CD14-positive monocyte (primary cell): Measurements from ENCODE around the gene SNRPF. TPM values are rescaled to one million over a fixed set of nuclear protein-coding genes. Genes with fewer than 3 reads are reported as not detected.

Source experiments
- DNase-seq, 3 donors: peaks; one replicate each; pipeline ENCODE4 v3.0.0-alpha.2; 2011 to 2022
- H2AFZ ChIP-seq: 2 replicates; pipeline ENCODE4 v1.6.0; 2012; ENCODE audit warnings: mild to moderate bottlenecking, low read depth, low read length, inconsistent platforms; ENCODE audit not compliant: insufficient read depth, poor library complexity, severe bottlenecking
- H3K27ac ChIP-seq, 2 donors: 1 replicate in 1 of 2; 2 replicates in 1 of 2; pipeline ENCODE4 v1.5.1; 2012 to 2013; ENCODE audit warnings: low read length in 2 of 2, control low read depth in 1 of 2, inconsistent platforms in 1 of 2, low read depth in 1 of 2, mild to moderate bottlenecking in 1 of 2
- H3K27me3 ChIP-seq, 2 donors: one replicate each; pipeline versions ENCODE4 v1.6.0 to v1.6.1; 2011 to 2013; ENCODE audit warnings: low read length in 2 of 2; ENCODE audit not compliant: control insufficient read depth in 2 of 2, insufficient read depth in 2 of 2
- H3K36me3 ChIP-seq, 2 donors: replicated peaks in 1 of 2; 1 replicate in 1 of 2; 2 replicates in 1 of 2; pipeline versions ENCODE4 v1.5.1 to v1.6.1; 2012 to 2013; ENCODE audit warnings: low read length in 2 of 2, control low read depth in 1 of 2, inconsistent platforms in 1 of 2, mild to moderate bottlenecking in 1 of 2; ENCODE audit not compliant: insufficient read depth in 2 of 2, control insufficient read depth in 1 of 2
- H3K4me1 ChIP-seq, 2 donors: 1 replicate in 1 of 2; 2 replicates in 1 of 2; pipeline versions ENCODE4 v1.5.1 to v1.6.1; 2012 to 2013; ENCODE audit warnings: low read length in 2 of 2, control low read depth in 1 of 2, inconsistent platforms in 1 of 2, mild to moderate bottlenecking in 1 of 2, moderate library complexity in 1 of 2; ENCODE audit not compliant: insufficient read depth in 2 of 2, control insufficient read depth in 1 of 2
- H3K4me2 ChIP-seq: replicated peaks from 2 replicates; pipeline ENCODE3; 2012; ENCODE audit warnings: low read length, moderate library complexity, mild to moderate bottlenecking; ENCODE audit not compliant: poor library complexity, severe bottlenecking; ENCODE audit errors: extremely low read depth
- H3K4me3 ChIP-seq, 3 experiments: fragments of 200-600 bp in 1 of 3; sonication (generic) in 1 of 3; replicated peaks in 1 of 3; 1 replicate in 2 of 3; 2 replicates in 1 of 3; pipeline ENCODE4 v1.5.1; 2011 to 2013; ENCODE audit warnings: low read length in 3 of 3, mild to moderate bottlenecking in 3 of 3, control low read depth in 2 of 3, low read depth in 2 of 3, inconsistent platforms in 1 of 3, moderate library complexity in 1 of 3
- H3K79me2 ChIP-seq: 2 replicates; pipeline ENCODE4 v1.6.0; 2012; ENCODE audit warnings: mild to moderate bottlenecking, control low read depth, inconsistent platforms, low read length, moderate library complexity; ENCODE audit not compliant: insufficient read depth
- H3K9ac ChIP-seq: 2 replicates; pipeline ENCODE4 v1.6.0; 2017; ENCODE audit warnings: low read length, mild to moderate bottlenecking; ENCODE audit not compliant: insufficient read depth, poor library complexity, severe bottlenecking
- H3K9me3 ChIP-seq, 2 donors: replicated peaks in 1 of 2; 1 replicate in 1 of 2; 2 replicates in 1 of 2; pipeline versions ENCODE4 v1.5.1 to v1.6.1; 2012 to 2013; ENCODE audit warnings: low read length in 2 of 2, control low read depth in 1 of 2; ENCODE audit not compliant: control insufficient read depth in 1 of 2, insufficient read depth in 1 of 2
- H4K20me1 ChIP-seq: 2 replicates; pipeline ENCODE4 v1.6.0; 2012; ENCODE audit warnings: mild to moderate bottlenecking, low read length, control low read depth, moderate library complexity; ENCODE audit not compliant: insufficient read depth
- H3K27ac Mint-ChIP-seq, 7 donors: one replicate each; pipeline ENCODE4 v1.8.0; 2020; ENCODE audit warnings: mild to moderate bottlenecking in 7 of 7, mixed read lengths in 7 of 7, moderate library complexity in 6 of 7, inconsistent platforms in 2 of 7
- H3K27me3 Mint-ChIP-seq, 3 donors: one replicate each; pipeline ENCODE4 v1.8.0; 2021 to 2022; ENCODE audit warnings: low read depth in 3 of 3, mild to moderate bottlenecking in 3 of 3, mixed read lengths in 3 of 3, moderate library complexity in 3 of 3, inconsistent platforms in 1 of 3
- H3K36me3 Mint-ChIP-seq, 2 donors: one replicate each; pipeline ENCODE4 v1.8.0; 2020; ENCODE audit warnings: mixed read lengths in 2 of 2, inconsistent platforms in 1 of 2, mild to moderate bottlenecking in 1 of 2
- H3K4me1 Mint-ChIP-seq: one replicate; pipeline ENCODE4 v1.8.0; 2020; ENCODE audit warnings: mild to moderate bottlenecking, mixed read lengths
- H3K4me3 Mint-ChIP-seq, 2 donors: one replicate each; pipeline ENCODE4 v1.8.0; 2020; ENCODE audit warnings: mild to moderate bottlenecking in 2 of 2, mixed read lengths in 2 of 2, moderate library complexity in 1 of 2
- H3K9me3 Mint-ChIP-seq, 7 donors: one replicate each; pipeline ENCODE4 v1.8.0; 2020 to 2022; ENCODE audit warnings: mixed read lengths in 7 of 7, mild to moderate bottlenecking in 6 of 7, moderate library complexity in 6 of 7, inconsistent platforms in 2 of 7
- WGBS: methylation state at CpG from one replicate; pipeline ENCODE4 v1.1.5; 2013; ENCODE audit warnings: missing lambda C conversion rate; ENCODE audit not compliant: insufficient coverage; 5-methylcytosine and 5-hydroxymethylcytosine counted together
- intact Hi-C, 2 donors: fragments of 100-400 bp; cut with micrococcal nuclease; formaldehyde crosslinking; loops; one replicate each; pipeline versions ENCODE4 v1.15.0 to v1.15.1; 2023
- polyA plus RNA-seq, 3 donors: library from polyadenylated mRNA; depleted of rRNA in 1 of 3; unstranded in 2 of 3; stranded (reverse) in 1 of 3; fragments of 300-500 nt in 2 of 3; fragments of >200 nt in 1 of 3; fragmentation: Illumina TruSeq in 2 of 3; gene quantifications; 1 replicate in 2 of 3; 2 replicates in 1 of 3; pipeline ENCODE4 v1.2.3, GENCODE V29; 2012 to 2021
- TF ChIP-seq, protein P1 (sequence below): fragments of 200-600 bp; IDR thresholded peaks from one replicate; pipeline ENCODE4 v1.8.0; 2022; ENCODE audit warnings: antibody characterized with exemption, mild to moderate bottlenecking

SNRPF gene
- polyA plus RNA-seq, 3 donors: 9.0 to 28.5 (median 23.5) TPM

- H3K36me3 Mint-ChIP-seq: no peaks in the 10 kb centered on the region
- H3K4me1 Mint-ChIP-seq: no peaks in the 10 kb centered on the region
- 58% methylated on average over 1 of the region's 1 CpG for WGBS
Measured at GRCh38 chr12:95882080-95882479, 23.3 kb downstream of the SNRPF start.

GRCh38 chr12:95882873-95883272 lies 24.1 kb downstream of the SNRPF start:
- 98% methylated on average over 4 of the region's 4 CpGs for WGBS
- intact Hi-C loops: no loop called here
- H3K4me1 Mint-ChIP-seq: no peaks in the 10 kb centered on the region

More at GRCh38 chr12:95882080-95882479, 23.3 kb downstream of the SNRPF start:
- H3K4me3 Mint-ChIP-seq: no peak overlapping the region
- H3K4me2 ChIP-seq: no peak overlapping the region
- no peak overlapping the region for H3K9ac ChIP-seq
- no peaks in the 10 kb centered on the region for H3K4me1 ChIP-seq
- H2AFZ ChIP-seq: no peak overlapping the region
- peaks cover 0 to 5% (median 0%) of the 10 kb centered on the region in 7 donors for H3K9me3 Mint-ChIP-seq
- no peak overlapping the region for H3K27ac ChIP-seq
- intact Hi-C loops: no loop called here
- DNase-seq: no peak
- no peaks in the 10 kb centered on the region for H4K20me1 ChIP-seq
- no peaks in the 10 kb centered on the region for H3K27me3 ChIP-seq
- no peaks in the 10 kb centered on the region for H3K36me3 ChIP-seq
- no peaks in the 10 kb centered on the region for H3K79me2 ChIP-seq
- no peak overlapping the region for H3K4me3 ChIP-seq
- peaks cover 0 to 5% (median 0%) of the 10 kb centered on the region in 3 donors for H3K27me3 Mint-ChIP-seq
- peaks cover 0 to 4% of the 10 kb centered on the region in 2 donors for H3K9me3 ChIP-seq
- no peak overlapping the region for H3K27ac Mint-ChIP-seq
- TF ChIP-seq, protein P1, sequence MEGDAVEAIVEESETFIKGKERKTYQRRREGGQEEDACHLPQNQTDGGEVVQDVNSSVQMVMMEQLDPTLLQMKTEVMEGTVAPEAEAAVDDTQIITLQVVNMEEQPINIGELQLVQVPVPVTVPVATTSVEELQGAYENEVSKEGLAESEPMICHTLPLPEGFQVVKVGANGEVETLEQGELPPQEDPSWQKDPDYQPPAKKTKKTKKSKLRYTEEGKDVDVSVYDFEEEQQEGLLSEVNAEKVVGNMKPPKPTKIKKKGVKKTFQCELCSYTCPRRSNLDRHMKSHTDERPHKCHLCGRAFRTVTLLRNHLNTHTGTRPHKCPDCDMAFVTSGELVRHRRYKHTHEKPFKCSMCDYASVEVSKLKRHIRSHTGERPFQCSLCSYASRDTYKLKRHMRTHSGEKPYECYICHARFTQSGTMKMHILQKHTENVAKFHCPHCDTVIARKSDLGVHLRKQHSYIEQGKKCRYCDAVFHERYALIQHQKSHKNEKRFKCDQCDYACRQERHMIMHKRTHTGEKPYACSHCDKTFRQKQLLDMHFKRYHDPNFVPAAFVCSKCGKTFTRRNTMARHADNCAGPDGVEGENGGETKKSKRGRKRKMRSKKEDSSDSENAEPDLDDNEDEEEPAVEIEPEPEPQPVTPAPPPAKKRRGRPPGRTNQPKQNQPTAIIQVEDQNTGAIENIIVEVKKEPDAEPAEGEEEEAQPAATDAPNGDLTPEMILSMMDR: no peak

More at GRCh38 chr12:95882873-95883272, 24.1 kb downstream of the SNRPF start:
- H3K4me1 ChIP-seq: no peaks in the 10 kb centered on the region
- no peaks in the 10 kb centered on the region for H3K79me2 ChIP-seq
- H2AFZ ChIP-seq: no peak overlapping the region
- peaks cover 0 to 5% (median 0%) of the 10 kb centered on the region in 3 donors for H3K27me3 Mint-ChIP-seq
- no peak overlapping the region for H3K4me3 Mint-ChIP-seq
- no peak overlapping the region for H3K9ac ChIP-seq
- peaks cover 0 to 4% of the 10 kb centered on the region in 2 donors for H3K9me3 ChIP-seq
- no peak overlapping the region for H3K4me2 ChIP-seq
- no peaks in the 10 kb centered on the region for H3K36me3 ChIP-seq
- no peaks in the 10 kb centered on the region for H3K36me3 Mint-ChIP-seq
- no peak overlapping the region for H3K4me3 ChIP-seq
- TF ChIP-seq, protein P1: no peak
- H3K27ac Mint-ChIP-seq: no peak overlapping the region
- DNase-seq: no peak
- no peak overlapping the region for H3K27ac ChIP-seq
- no peaks in the 10 kb centered on the region for H4K20me1 ChIP-seq
- H3K27me3 ChIP-seq: no peaks in the 10 kb centered on the region
- peaks cover 0 to 5% (median 0%) of the 10 kb centered on the region in 7 donors for H3K9me3 Mint-ChIP-seq
